Measurements from ENCODE around the gene BRSK2.
"Not testable (repeated sequence)": the region's sequence is repeated elsewhere in the genome, so short reads cannot be mapped to it uniquely, and the experiment has no call there.

Gene BRSK2

GRCh38 chr11:1410366-1411291, 20.9 kb downstream of the BRSK2 start:
- no peak for DNase-seq

GRCh38 chr11:1411301-1411700, 21.6 kb downstream of the BRSK2 start:
- no peak for DNase-seq

- not testable (repeated sequence) for DNase-seq
Observed at GRCh38 chr11:1411739-1412138, 22.0 kb downstream of the BRSK2 start.

GRCh38 chr11:1412377-1413095, 22.8 kb downstream of the BRSK2 start:
- DNase-seq: no peak

GRCh38 chr11:1414650-1415049, 24.9 kb downstream of the BRSK2 start:
- DNase-seq: no peak

GRCh38 chr11:1415631-1416030, 25.9 kb downstream of the BRSK2 start:
- no peak for DNase-seq

GRCh38 chr11:1418192-1418795, 28.6 kb downstream of the BRSK2 start:
- not testable (repeated sequence) for DNase-seq

- DNase-seq: no peak
Observed at GRCh38 chr11:1419811-1420210, 30.1 kb downstream of the BRSK2 start.

- DNase-seq: no peak
Observed at GRCh38 chr11:1421291-1421690, 31.6 kb downstream of the BRSK2 start.

- no peak for DNase-seq
Observed at GRCh38 chr11:1422481-1422880, 32.7 kb downstream of the BRSK2 start.

- no peak for DNase-seq
Observed at GRCh38 chr11:1422981-1423380, 33.2 kb downstream of the BRSK2 start.

GRCh38 chr11:1423406-1423805, 33.7 kb downstream of the BRSK2 start:
- not testable (repeated sequence) for DNase-seq

GRCh38 chr11:1425006-1425405, 35.3 kb downstream of the BRSK2 start:
- no peak for DNase-seq

- no peak for DNase-seq
Observed at GRCh38 chr11:1425439-1425838, 35.7 kb downstream of the BRSK2 start.

GRCh38 chr11:1428762-1429316, 39.1 kb downstream of the BRSK2 start:
- DNase-seq: no peak

GRCh38 chr11:1433568-1433967, 43.8 kb downstream of the BRSK2 start:
- DNase-seq: no peak

- DNase-seq: no peak
Observed at GRCh38 chr11:1433977-1434640, 44.4 kb downstream of the BRSK2 start.

- not testable (repeated sequence) for DNase-seq
Observed at GRCh38 chr11:1435479-1435819, 45.7 kb downstream of the BRSK2 start.

GRCh38 chr11:1435820-1436467, 46.2 kb downstream of the BRSK2 start:
- DNase-seq: no peak

GRCh38 chr11:1436468-1437039, 46.8 kb downstream of the BRSK2 start:
- no peak for DNase-seq

GRCh38 chr11:1437500-1437899, 47.8 kb downstream of the BRSK2 start:
- peak; percentile 91 for DNase-seq

Data from NCI-H226 (cell line).